Measurements from ENCODE around the gene TSSK6. TPM values are rescaled to one million over a fixed set of nuclear protein-coding genes. Genes with fewer than 3 reads are reported as not detected.

Gene TSSK6
- total and polyA plus RNA-seq, 4 donors: 0.50 to 1.3 (median 1.0) TPM

DNA sequence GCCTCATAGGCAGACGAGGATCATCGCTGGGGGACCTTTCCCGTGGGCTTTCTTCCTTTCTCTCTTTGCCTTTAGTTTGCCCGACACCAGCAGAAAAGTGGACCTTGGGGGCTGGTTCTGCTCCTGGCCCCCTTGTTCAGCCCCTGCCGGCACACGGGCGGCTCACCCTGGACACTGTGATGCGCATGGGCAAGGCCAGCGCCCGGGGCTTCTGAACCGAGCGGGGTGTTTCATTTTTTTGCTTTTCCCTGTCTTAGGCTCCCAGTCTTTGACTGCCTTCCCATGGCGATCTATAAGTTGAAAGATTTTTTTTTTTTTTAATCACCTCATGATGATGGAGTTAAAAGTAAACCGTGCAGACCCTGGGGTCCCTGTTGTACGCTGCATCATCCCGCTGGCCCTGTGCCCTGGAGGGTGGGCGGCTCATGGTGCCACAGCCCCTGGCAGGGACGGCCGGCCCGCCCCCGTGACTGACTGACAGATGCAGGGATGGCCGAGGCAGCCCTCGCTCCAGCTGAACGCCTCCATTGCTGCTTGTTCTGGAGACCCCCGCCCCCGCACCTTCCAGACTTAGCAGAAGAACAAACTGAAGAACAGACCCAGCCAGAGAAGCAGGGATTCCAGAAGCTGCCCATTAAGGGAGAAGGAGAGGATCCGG, 9.6 kb downstream of the TSSK6 start:
- DNase-seq (no peak), ATAC-seq (ENCODE audit: low FRiP score) (no peak)
- Histone ChIP-seq H3K27me3 (ENCODE audit: control insufficient read depth in 1 of 2, insufficient read depth in 2 of 2, low read length in 1 of 2) (no peaks in the 10 kb centered on the region), H3K4me1 (ENCODE audit: control insufficient read depth in 1 of 2, insufficient read depth in 2 of 2, low read length in 2 of 2) (no peaks in the 10 kb centered on the region), H3K9me3 (ENCODE audit: control insufficient read depth, low read length) (no peaks in the 10 kb centered on the region), H3K36me3 (ENCODE audit: control insufficient read depth in 1 of 2, insufficient read depth in 2 of 2, low read length in 1 of 2) (peaks cover 0 to 5% of the 10 kb centered on the region in 2 donors), H3K27ac (ENCODE audit: low read depth in 1 of 2, low read length in 2 of 2) (no peak overlapping the region), H3K4me3 (ENCODE audit: low read length in 2 of 2) (no peak overlapping the region)
- intact Hi-C loops (cut with DNase I): no loop called here
- 77 to 78% methylated on average over 27 of the region's 27 CpGs for WGBS, 2 donors

DNA sequence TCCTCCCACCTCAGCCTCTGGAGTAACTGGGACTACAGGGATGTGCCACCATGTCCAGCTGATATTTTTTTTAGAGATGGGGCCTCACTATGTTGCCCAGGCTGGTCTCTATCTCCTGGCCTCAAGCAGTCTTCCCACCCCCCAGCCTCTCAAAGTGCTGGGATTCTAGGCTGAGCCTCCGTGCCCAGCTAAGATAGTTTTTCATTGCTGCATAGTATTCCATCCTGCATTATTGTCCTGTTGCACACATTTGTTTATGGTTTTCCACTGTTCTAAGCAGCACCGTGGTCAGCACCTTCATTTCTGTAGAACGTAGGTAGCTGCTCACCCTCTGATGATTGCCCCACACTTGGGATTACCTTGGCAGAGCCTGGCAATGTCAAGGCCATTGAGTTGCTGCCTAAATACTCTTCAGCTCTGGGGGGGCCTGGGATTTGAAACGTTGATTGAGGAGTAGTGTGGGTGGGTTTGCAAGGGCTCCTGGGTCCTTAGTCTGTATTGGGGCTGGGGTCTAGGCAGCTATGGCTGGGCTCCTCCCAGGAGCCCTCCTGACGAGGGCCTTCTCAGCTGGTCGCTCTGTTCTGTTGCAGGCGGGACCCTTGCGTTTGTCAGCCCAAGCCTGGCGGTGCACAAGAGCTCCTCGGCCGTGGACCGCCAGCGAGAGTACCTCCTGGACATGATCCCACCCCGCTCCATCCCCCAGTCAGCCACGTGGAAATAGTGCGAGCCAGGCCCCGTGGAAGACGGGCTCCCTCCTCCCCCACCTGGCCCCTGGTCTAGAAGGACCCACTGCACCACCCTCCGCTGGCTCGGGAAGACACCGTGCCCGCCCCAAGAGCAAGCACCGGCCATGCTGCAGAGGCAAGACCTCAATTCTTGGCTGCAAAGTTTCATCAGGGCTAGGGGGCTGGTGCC, 10.3 kb downstream of the TSSK6 start:
- ATAC-seq (ENCODE audit: low FRiP score): no peak
- H3K27ac ChIP-seq (ENCODE audit: low read depth in 1 of 2, low read length in 2 of 2): no peak overlapping the region

DNA sequence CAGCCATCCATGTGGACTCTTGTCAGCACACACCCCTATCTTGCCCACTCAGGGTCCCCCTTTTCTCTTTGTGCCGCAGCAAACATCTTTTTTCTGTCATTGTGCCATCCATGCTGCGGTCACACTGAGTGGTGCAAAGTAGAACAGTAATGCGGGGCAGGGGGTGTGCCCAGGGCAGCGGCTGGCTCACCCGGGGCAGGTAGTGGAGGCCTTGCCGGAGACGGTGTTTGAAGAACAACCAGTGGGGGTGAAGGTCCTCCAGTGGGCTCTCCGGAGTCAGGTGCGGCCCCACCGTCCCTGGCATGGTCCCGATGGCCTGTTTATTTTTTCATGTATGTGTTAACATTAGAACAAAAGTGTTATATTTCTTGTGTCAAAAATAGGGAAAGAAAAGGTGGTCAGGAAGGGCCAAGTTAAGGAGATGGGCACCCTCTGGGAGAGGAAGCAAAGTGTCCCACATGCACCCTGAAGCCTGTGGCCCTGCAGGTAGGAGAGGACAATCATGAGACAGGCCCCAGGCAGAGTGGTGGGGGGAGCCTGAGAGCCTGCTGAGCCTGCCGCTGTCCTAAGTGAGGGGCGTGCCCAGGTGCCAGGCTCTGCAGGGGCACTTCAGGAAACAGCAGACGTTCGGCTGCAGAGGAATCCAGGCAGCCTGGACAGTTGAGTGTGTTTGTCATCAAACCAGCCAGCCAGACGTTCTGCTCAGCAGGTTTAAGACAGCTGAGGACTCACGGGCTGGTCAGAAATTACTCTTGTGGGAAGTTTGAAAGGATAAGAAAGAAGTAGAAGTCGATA, 12.3 kb downstream of the TSSK6 start:
- 80 to 85% methylated on average over 18 of the region's 18 CpGs for WGBS, 2 donors
- Histone ChIP-seq H3K4me1 (ENCODE audit: control insufficient read depth in 1 of 2, insufficient read depth in 2 of 2, low read length in 2 of 2) (no peaks in the 10 kb centered on the region), H3K36me3 (ENCODE audit: control insufficient read depth in 1 of 2, insufficient read depth in 2 of 2, low read length in 1 of 2) (peaks cover 0 to 10% of the 10 kb centered on the region in 2 donors), H3K27ac (ENCODE audit: low read depth in 1 of 2, low read length in 2 of 2) (no peak overlapping the region), H3K9me3 (ENCODE audit: control insufficient read depth, low read length) (no peaks in the 10 kb centered on the region), H3K27me3 (ENCODE audit: control insufficient read depth in 1 of 2, insufficient read depth in 2 of 2, low read length in 1 of 2) (no peaks in the 10 kb centered on the region), H3K4me3 (ENCODE audit: low read length in 2 of 2) (no peak overlapping the region)
- DNase-seq: no peak
- no peak for ATAC-seq (ENCODE audit: low FRiP score)
- intact Hi-C loops (cut with DNase I): no loop called here

More for the DNA sequence above, 10.3 kb downstream of the TSSK6 start:
- no peak overlapping the region for H3K4me3 ChIP-seq (ENCODE audit: low read length in 2 of 2)
- no peaks in the 10 kb centered on the region for H3K4me1 ChIP-seq (ENCODE audit: control insufficient read depth in 1 of 2, insufficient read depth in 2 of 2, low read length in 2 of 2)
- intact Hi-C loops (cut with DNase I): no loop called here
- no peaks in the 10 kb centered on the region for H3K9me3 ChIP-seq (ENCODE audit: control insufficient read depth, low read length)
- no peak for DNase-seq
- WGBS, 2 donors: 91 to 92% methylated on average over 23 of the region's 23 CpGs
- H3K36me3 ChIP-seq (ENCODE audit: control insufficient read depth in 1 of 2, insufficient read depth in 2 of 2, low read length in 1 of 2): peaks cover 0 to 6% of the 10 kb centered on the region in 2 donors
- no peaks in the 10 kb centered on the region for H3K27me3 ChIP-seq (ENCODE audit: control insufficient read depth in 1 of 2, insufficient read depth in 2 of 2, low read length in 1 of 2)

DNA sequence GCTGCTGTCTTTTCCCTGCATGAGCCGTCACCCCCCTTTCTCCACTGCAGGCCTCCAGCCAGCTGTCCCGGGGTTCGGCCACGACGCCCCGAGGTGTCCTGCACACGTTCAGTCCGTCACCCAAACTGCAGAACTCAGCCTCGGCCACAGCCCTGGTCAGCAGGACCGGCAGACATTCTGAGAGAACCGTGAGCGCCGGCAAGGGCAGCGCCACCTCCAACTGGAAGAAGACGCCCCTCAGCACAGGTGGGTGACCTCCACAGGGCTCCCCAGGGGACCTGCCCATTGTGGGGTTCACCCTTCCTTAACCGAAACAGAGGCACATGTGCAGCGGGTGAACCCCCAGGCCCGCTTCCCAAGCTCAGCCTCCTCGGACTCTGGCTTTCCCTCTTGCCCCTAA, 13.1 kb downstream of the TSSK6 start:
- WGBS, 2 donors: 92 to 93% methylated on average over 19 of the region's 19 CpGs
- no peak for DNase-seq
- intact Hi-C loops (cut with DNase I): no loop called here
- no peak overlapping the region for H3K27ac ChIP-seq (ENCODE audit: low read depth in 1 of 2, low read length in 2 of 2)
- H3K36me3 ChIP-seq (ENCODE audit: control insufficient read depth in 1 of 2, insufficient read depth in 2 of 2, low read length in 1 of 2): peaks cover 0 to 10% of the 10 kb centered on the region in 2 donors
- H3K27me3 ChIP-seq (ENCODE audit: control insufficient read depth in 1 of 2, insufficient read depth in 2 of 2, low read length in 1 of 2): no peaks in the 10 kb centered on the region
- no peak for ATAC-seq (ENCODE audit: low FRiP score)
- no peak overlapping the region for H3K4me3 ChIP-seq (ENCODE audit: low read length in 2 of 2)
- no peaks in the 10 kb centered on the region for H3K4me1 ChIP-seq (ENCODE audit: control insufficient read depth in 1 of 2, insufficient read depth in 2 of 2, low read length in 2 of 2)
- no peaks in the 10 kb centered on the region for H3K9me3 ChIP-seq (ENCODE audit: control insufficient read depth, low read length)

DNA sequence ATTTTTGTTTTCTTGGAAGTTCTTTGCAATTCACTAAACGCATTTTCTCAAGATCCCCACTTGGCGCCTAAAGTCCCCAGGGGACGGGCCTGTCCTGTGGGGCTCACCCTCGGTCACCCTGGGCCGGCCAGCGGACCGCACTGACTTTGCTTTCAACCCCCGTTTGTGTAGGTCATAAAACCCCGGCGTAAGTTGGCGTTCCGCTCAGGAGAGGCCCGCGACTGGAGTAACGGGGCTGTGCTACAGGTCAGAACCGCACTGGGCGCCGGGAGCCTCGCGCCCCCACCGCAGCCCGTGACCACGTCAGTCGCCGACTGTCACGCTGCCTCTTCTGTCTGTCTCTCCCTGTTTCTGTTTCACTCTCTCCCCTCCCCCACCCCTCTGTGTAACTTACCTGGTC, 13.6 kb downstream of the TSSK6 start:
- Histone ChIP-seq H3K9me3 (ENCODE audit: control insufficient read depth, low read length) (no peaks in the 10 kb centered on the region), H3K4me3 (ENCODE audit: low read length in 2 of 2) (no peak overlapping the region), H3K27ac (ENCODE audit: low read depth in 1 of 2, low read length in 2 of 2) (no peak overlapping the region), H3K4me1 (ENCODE audit: control insufficient read depth in 1 of 2, insufficient read depth in 2 of 2, low read length in 2 of 2) (no peaks in the 10 kb centered on the region), H3K27me3 (ENCODE audit: control insufficient read depth in 1 of 2, insufficient read depth in 2 of 2, low read length in 1 of 2) (no peaks in the 10 kb centered on the region), H3K36me3 (ENCODE audit: control insufficient read depth in 1 of 2, insufficient read depth in 2 of 2, low read length in 1 of 2) (peaks cover 0 to 10% of the 10 kb centered on the region in 2 donors)
- no peak for ATAC-seq (ENCODE audit: low FRiP score)
- no peak for DNase-seq
- intact Hi-C loops (cut with DNase I): no loop called here
- WGBS, 2 donors: 92 to 95% methylated on average over 26 of the region's 26 CpGs

DNA sequence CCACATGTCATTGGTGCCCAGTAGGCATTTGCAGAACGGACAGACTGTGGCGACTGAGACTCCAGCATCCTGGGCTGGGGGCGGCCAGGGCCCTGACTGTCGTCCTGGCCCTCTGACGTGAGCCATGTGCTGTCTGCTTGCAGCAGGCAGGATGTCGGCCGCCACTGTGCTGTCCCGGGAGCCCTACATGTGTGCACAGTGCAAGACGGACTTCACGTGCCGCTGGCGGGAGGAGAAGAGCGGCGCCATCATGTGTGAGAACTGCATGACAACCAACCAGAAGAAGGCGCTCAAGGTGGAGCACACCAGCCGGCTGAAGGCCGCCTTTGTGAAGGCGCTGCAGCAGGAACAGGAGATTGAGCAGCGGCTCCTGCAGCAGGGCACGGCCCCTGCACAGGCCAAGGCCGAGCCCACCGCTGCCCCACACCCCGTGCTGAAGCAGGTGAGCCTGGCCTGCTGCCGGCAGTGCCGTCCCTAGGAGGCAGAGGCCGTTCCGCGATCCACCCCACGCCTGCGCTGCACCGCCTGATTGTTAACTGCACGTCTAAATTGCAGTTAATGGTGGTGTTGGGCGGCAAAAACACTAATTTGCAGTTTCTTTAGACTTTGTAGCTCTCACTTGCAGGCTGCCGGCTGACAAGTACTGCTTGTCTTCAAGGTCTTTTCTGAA, 14.2 kb downstream of the TSSK6 start:
- Histone ChIP-seq H3K27ac (ENCODE audit: low read depth in 1 of 2, low read length in 2 of 2) (no peak overlapping the region), H3K4me1 (ENCODE audit: control insufficient read depth in 1 of 2, insufficient read depth in 2 of 2, low read length in 2 of 2) (no peaks in the 10 kb centered on the region), H3K9me3 (ENCODE audit: control insufficient read depth, low read length) (no peaks in the 10 kb centered on the region), H3K27me3 (ENCODE audit: control insufficient read depth in 1 of 2, insufficient read depth in 2 of 2, low read length in 1 of 2) (no peaks in the 10 kb centered on the region), H3K36me3 (ENCODE audit: control insufficient read depth in 1 of 2, insufficient read depth in 2 of 2, low read length in 1 of 2) (peaks cover 0 to 10% of the 10 kb centered on the region in 2 donors), H3K4me3 (ENCODE audit: low read length in 2 of 2) (no peak overlapping the region)
- ATAC-seq (ENCODE audit: low FRiP score) (no peak), DNase-seq (no peak)
- WGBS, 2 donors: 88 to 89% methylated on average over 31 to 34 of the region's 34 CpGs
- intact Hi-C loops (cut with DNase I): no loop called here

DNA sequence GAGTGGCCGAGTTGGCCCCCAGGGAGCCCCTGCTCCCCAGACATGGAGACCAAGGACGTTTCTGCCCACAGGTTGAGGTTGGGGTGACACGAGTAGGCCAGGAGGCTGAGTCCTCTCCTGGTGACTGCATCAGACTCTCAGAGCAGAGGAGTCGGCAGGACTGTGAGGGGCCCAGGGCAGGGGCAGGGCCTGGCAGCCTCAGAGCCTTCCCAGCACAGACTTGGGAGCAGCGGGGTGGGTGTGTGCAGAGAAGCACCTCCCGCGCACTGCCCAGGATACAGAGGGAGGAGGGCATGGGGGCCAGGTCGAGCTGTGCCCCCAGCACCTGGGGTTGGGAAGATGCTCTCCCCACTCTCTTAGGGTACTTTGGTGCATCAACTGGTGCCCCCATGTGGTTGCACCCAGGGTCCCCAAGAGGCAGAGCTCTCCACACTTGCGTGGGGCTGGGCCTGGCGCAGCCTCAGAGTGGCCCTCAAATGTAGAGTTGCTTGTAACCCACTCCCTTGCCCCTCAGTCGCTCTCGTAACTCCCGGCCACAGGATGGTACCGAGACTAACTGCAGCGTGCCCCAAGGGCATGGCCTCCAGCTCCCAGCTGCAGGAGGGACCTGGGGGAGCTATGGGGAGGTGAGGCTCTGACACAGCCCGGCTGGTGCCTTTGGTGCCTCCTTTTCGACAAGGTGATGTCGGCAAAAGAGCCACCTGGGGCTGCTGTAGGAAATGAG, 15.9 kb downstream of the TSSK6 start:
- no peaks in the 10 kb centered on the region for H3K9me3 ChIP-seq (ENCODE audit: control insufficient read depth, low read length)
- DNase-seq: no peak
- no peak for ATAC-seq (ENCODE audit: low FRiP score)
- H3K27ac ChIP-seq (ENCODE audit: low read depth in 1 of 2, low read length in 2 of 2): no peak overlapping the region
- peaks cover 0 to 10% of the 10 kb centered on the region in 2 donors for H3K36me3 ChIP-seq (ENCODE audit: control insufficient read depth in 1 of 2, insufficient read depth in 2 of 2, low read length in 1 of 2)
- H3K4me3 ChIP-seq (ENCODE audit: low read length in 2 of 2): no peak overlapping the region
- WGBS, 2 donors: 88% methylated on average over 18 of the region's 18 CpGs
- intact Hi-C loops (cut with DNase I): no loop called here
- no peaks in the 10 kb centered on the region for H3K27me3 ChIP-seq (ENCODE audit: control insufficient read depth in 1 of 2, insufficient read depth in 2 of 2, low read length in 1 of 2)
- no peaks in the 10 kb centered on the region for H3K4me1 ChIP-seq (ENCODE audit: control insufficient read depth in 1 of 2, insufficient read depth in 2 of 2, low read length in 2 of 2)

Data from aorta (tissue), 5 donors.